ENCODE data around the gene CYLD. TPM values are rescaled to one million over a fixed set of nuclear protein-coding genes. Genes with fewer than 3 reads are reported as not detected.

The CYLD gene
- total RNA-seq, 1 donor from 2014 or later: 30.7 TPM

GRCh38 chr16:50814052-50814451, 72.2 kb downstream of the CYLD start:
- no peaks in the 10 kb centered on the region for H3K27me3 Mint-ChIP-seq (ENCODE audit: unreplicated experiment)
- peaks cover 7% of the 10 kb centered on the region for H3K4me1 Mint-ChIP-seq (ENCODE audit: unreplicated experiment)
- H3K27ac Mint-ChIP-seq (ENCODE audit: unreplicated experiment): no peak overlapping the region
- H3K36me3 Mint-ChIP-seq (ENCODE audit: low read depth, unreplicated experiment): no peaks in the 10 kb centered on the region
- no peak overlapping the region for H3K4me3 Mint-ChIP-seq (ENCODE audit: unreplicated experiment)
- H3K9me3 Mint-ChIP-seq (ENCODE audit: unreplicated experiment): no peaks in the 10 kb centered on the region
- no peak for DNase-seq (ENCODE audit: low spot score)
- TF ChIP-seq CTCF (IDR thresholded peaks at IDR 0.05; ENCODE audit: unreplicated experiment): no peak

- no peak for TF ChIP-seq CTCF (IDR thresholded peaks at IDR 0.05; ENCODE audit: unreplicated experiment)
- Mint-ChIP-seq H3K4me3 (ENCODE audit: unreplicated experiment) (no peak overlapping the region), H3K27ac (ENCODE audit: unreplicated experiment) (no peak overlapping the region), H3K27me3 (ENCODE audit: unreplicated experiment) (no peaks in the 10 kb centered on the region), H3K9me3 (ENCODE audit: unreplicated experiment) (no peaks in the 10 kb centered on the region), H3K4me1 (ENCODE audit: unreplicated experiment) (peaks cover 3% of the 10 kb centered on the region), H3K36me3 (ENCODE audit: low read depth, unreplicated experiment) (no peaks in the 10 kb centered on the region)
- DNase-seq (ENCODE audit: low spot score): no peak
These were observed 72.7 kb downstream of the CYLD start for GRCh38 chr16:50814541-50814940.

- no peaks in the 10 kb centered on the region for H3K27me3 Mint-ChIP-seq (ENCODE audit: unreplicated experiment)
- no peaks in the 10 kb centered on the region for H3K9me3 Mint-ChIP-seq (ENCODE audit: unreplicated experiment)
- no peak for TF ChIP-seq CTCF (IDR thresholded peaks at IDR 0.05; ENCODE audit: unreplicated experiment)
- H3K36me3 Mint-ChIP-seq (ENCODE audit: low read depth, unreplicated experiment): no peaks in the 10 kb centered on the region
- no peak overlapping the region for H3K4me3 Mint-ChIP-seq (ENCODE audit: unreplicated experiment)
- peaks cover 3% of the 10 kb centered on the region for H3K4me1 Mint-ChIP-seq (ENCODE audit: unreplicated experiment)
- H3K27ac Mint-ChIP-seq (ENCODE audit: unreplicated experiment): no peak overlapping the region
- no peak for DNase-seq (ENCODE audit: low spot score)
These were observed 73.5 kb downstream of the CYLD start for GRCh38 chr16:50815382-50815781.

- H3K27me3 Mint-ChIP-seq (ENCODE audit: unreplicated experiment): no peaks in the 10 kb centered on the region
- no peaks in the 10 kb centered on the region for H3K36me3 Mint-ChIP-seq (ENCODE audit: low read depth, unreplicated experiment)
- no peak for DNase-seq (ENCODE audit: low spot score)
- no peak overlapping the region for H3K4me3 Mint-ChIP-seq (ENCODE audit: unreplicated experiment)
- peaks cover 3% of the 10 kb centered on the region for H3K4me1 Mint-ChIP-seq (ENCODE audit: unreplicated experiment)
- no peak overlapping the region for H3K27ac Mint-ChIP-seq (ENCODE audit: unreplicated experiment)
- no peak for TF ChIP-seq CTCF (IDR thresholded peaks at IDR 0.05; ENCODE audit: unreplicated experiment)
- no peaks in the 10 kb centered on the region for H3K9me3 Mint-ChIP-seq (ENCODE audit: unreplicated experiment)
These were observed 75.1 kb downstream of the CYLD start for GRCh38 chr16:50816901-50817555.

- no peaks in the 10 kb centered on the region for H3K9me3 Mint-ChIP-seq (ENCODE audit: unreplicated experiment)
- TF ChIP-seq CTCF (IDR thresholded peaks at IDR 0.05; ENCODE audit: unreplicated experiment): no peak
- no peaks in the 10 kb centered on the region for H3K4me1 Mint-ChIP-seq (ENCODE audit: unreplicated experiment)
- no peak overlapping the region for H3K27ac Mint-ChIP-seq (ENCODE audit: unreplicated experiment)
- peaks cover 2% of the 10 kb centered on the region for H3K27me3 Mint-ChIP-seq (ENCODE audit: unreplicated experiment)
- no peak overlapping the region for H3K4me3 Mint-ChIP-seq (ENCODE audit: unreplicated experiment)
- no peaks in the 10 kb centered on the region for H3K36me3 Mint-ChIP-seq (ENCODE audit: low read depth, unreplicated experiment)
- DNase-seq (ENCODE audit: low spot score): no peak
These were observed 76.5 kb downstream of the CYLD start for GRCh38 chr16:50818380-50818779.
